Raji (cell line): ENCODE measurements around the gene MRPL28.

Source experiments
- POLR2A ChIP-seq: IDR thresholded peaks from 2 replicates; pipeline ENCODE4 v1.6.1; 2011; ENCODE audit warnings: low read depth, low read length, control low read depth; ENCODE audit not compliant: insufficient read depth

MRPL28 gene

GRCh38 chr16:370443-370842, at the start of gene MRPL28:
Gene MRPL28, minus strand, starts transcription at chr16:370538. Its CDS starts 320 bp downstream, at chr16:370218.
- TF ChIP-seq POLR2A: peak; percentile 55

GRCh38 chr16:414395-415169, 44.2 kb upstream of the MRPL28 start:
- no peak for TF ChIP-seq POLR2A

GRCh38 chr16:411576-412265, 41.4 kb upstream of the MRPL28 start:
- TF ChIP-seq POLR2A: no peak

- TF ChIP-seq POLR2A: no peak
Measured at GRCh38 chr16:410516-411178, 40.3 kb upstream of the MRPL28 start.

- TF ChIP-seq POLR2A: no peak
Measured at GRCh38 chr16:407253-407652, 36.9 kb upstream of the MRPL28 start.

- TF ChIP-seq POLR2A: no peak
Measured at GRCh38 chr16:405548-406506, 35.5 kb upstream of the MRPL28 start.

- TF ChIP-seq POLR2A: no peak
Measured at GRCh38 chr16:404971-405486, 34.7 kb upstream of the MRPL28 start.

- TF ChIP-seq POLR2A: peak; percentile 87
Measured at GRCh38 chr16:401468-402348, 31.4 kb upstream of the MRPL28 start, which contains the start of gene DECR2. Gene DECR2, plus strand, starts transcription at chr16:401885. Its CDS starts 79 bp downstream, at chr16:401964.

GRCh38 chr16:400061-400591, 29.8 kb upstream of the MRPL28 start:
- TF ChIP-seq POLR2A: no peak

- TF ChIP-seq POLR2A: no peak; the same call in 1 of the 2 replicates
Measured at GRCh38 chr16:399340-400019, 29.1 kb upstream of the MRPL28 start.

- TF ChIP-seq POLR2A: no peak
Measured at GRCh38 chr16:398561-399339, 28.4 kb upstream of the MRPL28 start.
